Sigmoid colon (tissue), 7 donors: ENCODE results near the gene RBM34. TPM values are rescaled to one million over a fixed set of nuclear protein-coding genes. Genes with fewer than 3 reads are reported as not detected.
"Not testable (repeated sequence)": the region's sequence is repeated elsewhere in the genome, so short reads cannot be mapped to it uniquely, and the experiment has no call there.

Experiments
- DNase-seq: peaks from one replicate; pipeline ENCODE4 v3.0.0-alpha.2; 2019
- H3K27ac ChIP-seq, 4 donors: fragments of 200-600 bp; sonication (generic); one replicate each; pipeline ENCODE4 v1.5.1; 2016 to 2019; ENCODE audit warnings: mild to moderate bottlenecking in 1 of 4
- H3K27me3 ChIP-seq, 3 donors: fragments of 200-600 bp; sonication (generic); one replicate each; pipeline ENCODE4 v1.5.1; 2019; ENCODE audit warnings: mild to moderate bottlenecking in 1 of 3
- H3K36me3 ChIP-seq, 4 donors: fragments of 200-600 bp; sonication (generic); one replicate each; pipeline ENCODE4 v1.5.1; 2016 to 2019
- H3K4me1 ChIP-seq, 4 donors: fragments of 200-600 bp; sonication (generic); one replicate each; pipeline ENCODE4 v1.5.1; 2017 to 2019
- H3K4me3 ChIP-seq, 4 donors: fragments of 200-600 bp; sonication (generic); one replicate each; pipeline ENCODE4 v1.5.1; 2017 to 2019; ENCODE audit warnings: mild to moderate bottlenecking in 2 of 4, moderate library complexity in 1 of 4
- H3K9me3 ChIP-seq, 4 donors: fragments of 200-600 bp in 3 of 4; sonication (generic) in 3 of 4; one replicate each; pipeline versions ENCODE4 v1.5.1 to v1.6.1; 2013 to 2019
- CTCF ChIP-seq, 4 experiments: fragments of 450-650 bp in 3 of 4; fragments of 200-600 bp in 1 of 4; IDR thresholded peaks; one replicate each; pipeline ENCODE4 v1.5.1; 2016 to 2019; ENCODE audit warnings: antibody characterized with exemption in 4 of 4, mild to moderate bottlenecking in 3 of 4, moderate library complexity in 2 of 4
- EP300 ChIP-seq, 4 donors: sonication (generic); formaldehyde crosslinking; IDR thresholded peaks; one replicate each; pipeline ENCODE4 v1.6.1; 2017; ENCODE audit warnings: antibody characterized with exemption in 4 of 4
- POLR2A ChIP-seq, 2 donors: fragments of 450-650 bp; IDR thresholded peaks; one replicate each; pipeline ENCODE4 v1.6.1; 2016; ENCODE audit warnings: antibody characterized with exemption in 2 of 2, mild to moderate bottlenecking in 2 of 2, moderate library complexity in 2 of 2
- POLR2AphosphoS5 ChIP-seq, 4 donors: sonication (generic); formaldehyde crosslinking; IDR thresholded peaks; one replicate each; pipeline ENCODE4 v1.6.1; 2017; ENCODE audit warnings: antibody characterized with exemption in 4 of 4
- WGBS, 2 donors: extraction: QIAGEN DNeasy Blood & Tissue Kit; methylation state at CpG; one replicate each; pipeline ENCODE4 v1.1.7; 2013; 5-methylcytosine and 5-hydroxymethylcytosine counted together
- intact Hi-C: fragments of 100-400 bp; cut with DNase I; formaldehyde crosslinking; loops from one replicate; pipeline ENCODE4 v1.15.1; 2023
- polyA plus RNA-seq, 3 donors: library from polyadenylated mRNA; stranded (reverse); fragments of 200-250 nt; gene quantifications; one replicate each; pipeline ENCODE4 v1.2.3, GENCODE V29; 2013
- total RNA-seq, 4 donors: library from RNA; depleted of rRNA; stranded (reverse); fragments of >200 nt; gene quantifications; one replicate each; pipeline ENCODE4 v1.1.0, GENCODE V29; 2016
- donor health status: healthy with polysubstance abuse.
- donor health status: Bipolar disorder and iron deficiency.
- donor health status: healthy.

Gene RBM34
- total and polyA plus RNA-seq, 7 donors: 46.4 to 83.9 (median 55.3) TPM

GRCh38 chr1:235098547-235098946, 62.5 kb downstream of the RBM34 start:
- intact Hi-C loops: no loop called here
- Histone ChIP-seq H3K9me3 (no peaks in the 10 kb centered on the region), H3K27ac (no peak overlapping the region), H3K4me3 (no peak overlapping the region), H3K27me3 (no peaks in the 10 kb centered on the region), H3K4me1 (peaks cover 0 to 5% (median 4%) of the 10 kb centered on the region in 4 donors), H3K36me3 (no peaks in the 10 kb centered on the region)
- no peak for DNase-seq
- 81 to 89% methylated on average over 6 of the region's 6 CpGs for WGBS, 2 donors
- TF ChIP-seq POLR2A (IDR thresholded peaks at IDR 0.05) (no peak), CTCF (IDR thresholded peaks at IDR 0.05) (no peak), EP300 (IDR thresholded peaks at IDR 0.05) (no peak)

- WGBS, 2 donors: 84 to 89% methylated on average over 14 of the region's 14 CpGs
- H3K27ac ChIP-seq, H3K9me3 ChIP-seq, H3K27me3 ChIP-seq, H3K36me3 ChIP-seq, H3K4me3 ChIP-seq, DNase-seq, intact Hi-C loops: not testable (repeated sequence)
- peaks cover 0 to 11% (median 9%) of the 10 kb centered on the region in 4 donors for H3K4me1 ChIP-seq
Observed at GRCh38 chr1:235097501-235097900, 63.5 kb downstream of the RBM34 start.

GRCh38 chr1:235095938-235096562, 65.0 kb downstream of the RBM34 start:
- 67 to 82% methylated on average over 6 of the region's 6 CpGs for WGBS, 2 donors
- Histone ChIP-seq H3K4me1 (peaks cover 0 to 11% (median 10%) of the 10 kb centered on the region in 4 donors), H3K27me3 (no peaks in the 10 kb centered on the region), H3K9me3 (no peaks in the 10 kb centered on the region), H3K27ac (no peak overlapping the region), H3K4me3 (no peak overlapping the region), H3K36me3 (no peaks in the 10 kb centered on the region)
- DNase-seq: no peak
- TF ChIP-seq CTCF (IDR thresholded peaks at IDR 0.05) (no peak), EP300 (IDR thresholded peaks at IDR 0.05) (no peak), POLR2AphosphoS5 (IDR thresholded peaks at IDR 0.05) (no peak), POLR2A (IDR thresholded peaks at IDR 0.05) (no peak)
- intact Hi-C loops: no loop called here

GRCh38 chr1:235093696-235094592, 67.1 kb downstream of the RBM34 start:
- TF ChIP-seq EP300 (IDR thresholded peaks at IDR 0.05) (no peak), CTCF (IDR thresholded peaks at IDR 0.05) (peak; percentile 83 to 88 (median 86))
- intact Hi-C loops: loop anchor here (2.0 kb wide), 1 partner anchor 595 kb away; no protein-coding TSS in a partner anchor
- Histone ChIP-seq H3K27ac (peak overlapping the region in 1 of 4 donors; percentile 26), H3K9me3 (no peaks in the 10 kb centered on the region), H3K4me1 (peaks cover 0 to 22% (median 19%) of the 10 kb centered on the region in 4 donors), H3K36me3 (no peaks in the 10 kb centered on the region), H3K27me3 (no peaks in the 10 kb centered on the region), H3K4me3 (peak overlapping the region in 3 of 4 donors; percentile 14 to 23 (median 17))
- WGBS, 2 donors: 32 to 35% methylated on average over 24 of the region's 24 CpGs
- peak; percentile 85 for DNase-seq

GRCh38 chr1:235093013-235093695, 67.9 kb downstream of the RBM34 start:
- Histone ChIP-seq H3K36me3 (no peaks in the 10 kb centered on the region), H3K9me3 (no peaks in the 10 kb centered on the region), H3K4me3 (peak overlapping the region in 3 of 4 donors; percentile 14 to 23 (median 17)), H3K27ac (peak overlapping the region in 1 of 4 donors; percentile 26), H3K4me1 (peaks cover 0 to 22% (median 19%) of the 10 kb centered on the region in 4 donors), H3K27me3 (no peaks in the 10 kb centered on the region)
- intact Hi-C loops: loop anchor here (2.0 kb wide), 1 partner anchor 594 kb away; no protein-coding TSS in a partner anchor
- WGBS, 2 donors: 33 to 58% methylated on average over 27 of the region's 27 CpGs
- no peak for DNase-seq
- TF ChIP-seq POLR2AphosphoS5 (IDR thresholded peaks at IDR 0.05) (no peak), CTCF (IDR thresholded peaks at IDR 0.05) (no peak), EP300 (IDR thresholded peaks at IDR 0.05) (no peak), POLR2A (IDR thresholded peaks at IDR 0.05) (no peak)

- H3K27ac ChIP-seq: not testable (repeated sequence)
Observed at GRCh38 chr1:235092415-235092814, 68.6 kb downstream of the RBM34 start.

GRCh38 chr1:235092045-235092406, 69.0 kb downstream of the RBM34 start:
- not testable (repeated sequence) for H3K4me3 ChIP-seq, H3K27ac ChIP-seq, H3K27me3 ChIP-seq, H3K9me3 ChIP-seq, H3K36me3 ChIP-seq
- intact Hi-C loops: loop anchor here (2.0 kb wide), 1 partner anchor 593 kb away; no protein-coding TSS in a partner anchor
- H3K4me1 ChIP-seq: peaks cover 0 to 22% (median 19%) of the 10 kb centered on the region in 4 donors
- peak; percentile 30 for DNase-seq
- 94 to 97% methylated on average over 8 of the region's 8 CpGs for WGBS, 2 donors

More at GRCh38 chr1:235092415-235092814, 68.6 kb downstream of the RBM34 start:
- H3K4me1 ChIP-seq: peaks cover 0 to 22% (median 19%) of the 10 kb centered on the region in 4 donors
- intact Hi-C loops: loop anchor here (2.0 kb wide), 1 partner anchor 594 kb away; no protein-coding TSS in a partner anchor
- H3K9me3 ChIP-seq, H3K36me3 ChIP-seq, H3K4me3 ChIP-seq, H3K27me3 ChIP-seq: not testable (repeated sequence)
- WGBS, 2 donors: 95% methylated on average over 14 of the region's 14 CpGs
- DNase-seq: peak; percentile 42
